GM18505 (cell line): ENCODE measurements around the gene KCNS3.

Experiments
- ATAC-seq: cut with Tn5 transposase; IDR thresholded peaks from one replicate; pipeline ENCODE4 v1.9.1; 2021; ENCODE audit not compliant: unreplicated experiment
- POLR2A ChIP-seq: IDR thresholded peaks from 4 replicates; pipeline ENCODE4 v1.6.1; 2011; ENCODE audit warnings: borderline replicate concordance; ENCODE audit not compliant: insufficient read depth, insufficient read length; ENCODE audit errors: extremely low read depth

Gene KCNS3, protein sequence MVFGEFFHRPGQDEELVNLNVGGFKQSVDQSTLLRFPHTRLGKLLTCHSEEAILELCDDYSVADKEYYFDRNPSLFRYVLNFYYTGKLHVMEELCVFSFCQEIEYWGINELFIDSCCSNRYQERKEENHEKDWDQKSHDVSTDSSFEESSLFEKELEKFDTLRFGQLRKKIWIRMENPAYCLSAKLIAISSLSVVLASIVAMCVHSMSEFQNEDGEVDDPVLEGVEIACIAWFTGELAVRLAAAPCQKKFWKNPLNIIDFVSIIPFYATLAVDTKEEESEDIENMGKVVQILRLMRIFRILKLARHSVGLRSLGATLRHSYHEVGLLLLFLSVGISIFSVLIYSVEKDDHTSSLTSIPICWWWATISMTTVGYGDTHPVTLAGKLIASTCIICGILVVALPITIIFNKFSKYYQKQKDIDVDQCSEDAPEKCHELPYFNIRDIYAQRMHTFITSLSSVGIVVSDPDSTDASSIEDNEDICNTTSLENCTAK

DNA sequence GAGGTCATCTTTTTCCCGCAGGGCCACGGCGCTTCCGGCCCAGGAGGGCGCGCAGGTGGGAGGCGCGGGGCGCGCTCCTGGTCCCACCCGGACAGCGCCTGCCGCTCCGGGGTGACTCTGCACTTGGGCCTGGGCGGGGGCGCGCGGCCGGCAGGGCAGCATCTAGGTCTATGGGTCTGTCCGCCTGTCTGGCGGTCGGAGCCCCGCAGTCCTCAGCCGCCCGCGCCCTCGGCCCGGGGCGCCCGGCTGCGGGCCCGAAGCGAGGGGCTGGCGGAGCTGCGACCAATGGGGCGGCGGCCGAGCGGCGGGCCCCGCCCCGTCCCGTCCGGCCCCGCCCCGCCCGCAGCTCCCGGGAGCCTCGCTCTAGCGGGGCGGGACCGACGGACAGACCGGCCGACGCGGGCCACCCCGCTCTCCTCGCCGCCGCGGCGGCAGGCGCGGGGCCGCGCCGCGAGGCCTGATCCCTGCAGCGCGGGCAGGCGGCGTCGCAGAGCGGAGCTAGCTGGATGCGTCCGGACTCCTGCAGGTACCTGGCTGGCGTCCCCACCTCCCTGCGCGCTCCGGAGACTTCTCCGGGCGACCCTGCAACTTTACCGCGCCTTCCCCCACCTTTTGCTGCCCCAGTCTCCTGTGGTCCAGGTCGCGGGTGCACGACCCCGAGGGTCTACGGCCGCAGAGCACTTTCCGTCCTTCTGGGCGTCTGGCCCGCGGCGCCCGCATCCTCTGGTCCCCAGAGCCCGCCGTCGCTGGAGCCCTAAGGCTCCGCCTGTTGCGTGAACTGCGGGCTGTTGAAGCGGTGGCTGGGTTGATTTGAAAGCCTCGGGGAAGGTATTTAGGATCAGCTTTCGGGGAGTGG is at the start of gene KCNS3:
TSS of gene KCNS3 (plus strand) at position 387 of the 856 bp plus-strand sequence. CDS start 52,342 bp downstream, outside the sequence.
- ATAC-seq, result peak; percentile 82
- no peak for TF ChIP-seq POLR2A

DNA sequence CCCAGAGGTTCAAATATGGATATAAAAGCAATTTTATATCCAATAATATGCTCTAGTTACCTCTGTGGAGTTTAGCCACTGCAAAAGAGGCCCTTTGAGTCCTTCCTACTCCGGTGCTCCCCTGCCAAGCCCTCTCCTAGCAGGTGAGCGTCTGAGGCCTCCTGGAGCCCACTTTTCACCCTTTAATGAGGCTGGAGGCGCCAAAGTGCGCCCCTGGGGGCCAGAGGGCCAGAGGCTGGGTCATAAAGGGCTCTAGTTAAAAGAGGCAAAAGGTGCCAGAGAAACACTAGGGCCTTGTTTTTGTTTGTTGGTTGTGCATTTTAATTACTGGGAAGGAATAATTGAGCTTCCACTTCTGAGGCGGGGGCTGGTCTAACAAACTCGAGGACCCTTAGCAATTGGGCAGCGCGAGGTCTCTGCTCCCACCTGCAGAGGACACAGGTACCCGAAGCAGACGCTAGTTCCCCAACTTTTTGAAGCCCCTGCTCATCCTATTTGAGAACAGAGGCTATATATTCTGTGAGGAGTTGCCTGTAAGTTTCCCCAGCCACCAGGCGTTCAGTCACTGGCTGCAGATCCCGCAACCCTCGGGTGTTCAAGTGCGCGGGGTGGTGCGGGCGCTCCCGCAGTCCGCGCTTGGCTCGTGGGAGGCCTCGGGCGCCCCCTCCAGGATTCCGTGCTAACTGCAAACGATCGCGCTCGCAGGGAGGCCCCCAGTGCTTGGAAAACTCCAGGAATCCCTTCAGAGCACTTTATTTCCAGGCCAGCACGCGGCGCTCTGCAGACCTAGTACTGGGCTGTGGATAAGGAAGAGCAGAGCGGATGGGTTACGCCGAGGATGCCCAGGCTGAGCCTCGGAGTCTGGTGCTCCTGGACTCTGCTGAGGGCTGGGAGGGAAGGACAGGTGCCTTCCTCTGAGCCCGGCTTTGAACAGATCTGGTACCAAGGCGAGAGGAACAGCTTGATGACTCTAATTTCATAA is 48.1 kb upstream of the KCNS3 start:
- no peak for TF ChIP-seq POLR2A
- ATAC-seq, result peak; percentile 93

DNA sequence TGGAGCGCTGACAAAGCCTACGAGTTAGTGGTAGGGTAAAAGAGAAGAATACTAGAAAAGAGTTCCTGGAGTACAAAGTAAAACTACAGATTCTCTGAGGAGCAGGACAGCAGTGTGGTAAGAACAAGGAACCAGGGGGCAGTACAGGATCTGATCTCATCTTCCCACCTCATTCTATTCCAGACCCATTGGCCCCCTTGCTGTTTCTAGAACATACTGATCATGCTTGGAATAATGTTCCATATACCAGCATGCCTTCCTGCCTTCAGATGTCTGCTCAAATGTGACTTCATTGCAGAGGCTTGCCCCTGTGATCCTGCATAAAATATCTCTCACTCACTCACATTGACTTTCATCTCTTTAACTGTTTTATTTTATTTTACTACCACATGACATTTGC is 43.0 kb upstream of the KCNS3 start:
- no peak for ATAC-seq
- TF ChIP-seq POLR2A, result no peak

DNA sequence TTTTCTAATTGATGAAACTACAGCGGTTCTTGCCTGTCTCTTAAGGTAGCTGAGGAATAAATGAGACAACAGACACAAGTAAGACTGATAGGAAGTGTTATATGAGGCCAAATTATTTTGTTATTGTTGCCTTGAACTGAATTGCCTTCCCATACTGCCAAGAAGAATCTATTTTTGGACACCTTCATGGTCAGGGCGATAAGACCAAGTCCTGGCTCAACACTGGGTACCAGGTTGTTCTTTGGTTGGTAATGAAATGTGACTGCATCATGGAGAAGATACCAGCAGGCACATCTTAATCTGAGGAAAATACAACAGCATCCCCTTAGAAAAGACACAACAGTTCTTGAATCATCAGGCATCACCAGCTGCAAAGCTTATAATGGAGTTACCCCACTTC is 38.5 kb upstream of the KCNS3 start:
- TF ChIP-seq POLR2A, result no peak
- ATAC-seq, result no peak

DNA sequence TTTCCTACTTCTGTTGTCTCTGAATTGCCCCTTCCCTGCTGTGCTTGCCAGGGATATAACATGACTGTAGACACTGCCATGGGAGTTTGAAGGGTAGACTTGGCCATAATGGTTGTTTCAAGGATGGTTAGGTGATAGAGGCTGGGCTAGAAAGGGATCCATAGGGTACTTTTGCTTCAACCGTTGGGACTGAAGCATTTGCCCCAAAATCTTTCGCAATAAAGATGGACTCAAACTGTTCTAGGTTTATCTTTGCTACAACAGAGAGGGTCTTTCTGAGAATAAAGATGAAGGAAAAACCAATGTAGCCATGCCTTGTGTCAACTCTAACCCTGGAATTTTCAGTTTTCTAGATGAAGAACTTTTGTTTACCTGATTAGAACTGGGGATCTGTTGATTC is 35.0 kb upstream of the KCNS3 start:
- no peak for TF ChIP-seq POLR2A
- no peak for ATAC-seq

DNA sequence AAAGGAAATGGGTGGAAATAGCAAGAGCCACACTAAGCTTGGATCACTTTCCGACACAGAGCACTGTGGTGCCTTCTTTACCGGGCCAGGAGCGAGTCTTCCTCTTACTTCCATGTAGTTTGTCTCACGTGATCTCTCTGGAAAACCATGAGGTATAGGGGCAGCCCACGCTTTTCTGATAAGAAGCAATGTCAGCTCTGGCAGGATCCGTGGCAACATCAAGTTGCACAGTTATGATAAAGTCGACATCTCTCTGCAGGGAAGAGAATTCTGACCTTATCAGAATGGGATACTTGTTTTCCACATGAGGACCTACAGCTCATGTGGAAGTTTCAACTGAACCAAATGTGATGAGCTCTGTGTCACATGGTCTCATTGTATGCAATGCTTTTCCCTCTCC is 32.7 kb upstream of the KCNS3 start:
- no peak for TF ChIP-seq POLR2A
- no peak for ATAC-seq

DNA sequence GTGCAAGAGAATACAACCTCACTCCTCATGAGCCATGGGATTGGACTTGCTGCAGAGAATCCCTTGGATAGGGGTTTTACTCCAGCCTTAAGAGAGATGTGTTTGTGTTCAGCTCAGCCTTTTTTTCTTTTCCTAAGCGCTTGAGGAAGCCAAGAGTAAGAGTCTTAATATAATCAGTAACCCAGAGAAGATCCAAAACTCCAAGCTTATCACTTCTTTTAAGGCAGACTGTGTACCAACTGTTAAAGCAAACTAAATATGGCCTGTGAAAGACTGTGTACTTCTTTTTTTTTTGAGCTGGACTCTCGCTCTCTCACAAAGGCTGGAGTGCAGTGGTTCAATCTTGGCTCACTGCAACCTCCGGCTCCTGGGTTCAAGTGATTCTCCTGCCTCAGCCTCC is 31.8 kb upstream of the KCNS3 start:
- ATAC-seq, result no peak
- no peak for TF ChIP-seq POLR2A

DNA sequence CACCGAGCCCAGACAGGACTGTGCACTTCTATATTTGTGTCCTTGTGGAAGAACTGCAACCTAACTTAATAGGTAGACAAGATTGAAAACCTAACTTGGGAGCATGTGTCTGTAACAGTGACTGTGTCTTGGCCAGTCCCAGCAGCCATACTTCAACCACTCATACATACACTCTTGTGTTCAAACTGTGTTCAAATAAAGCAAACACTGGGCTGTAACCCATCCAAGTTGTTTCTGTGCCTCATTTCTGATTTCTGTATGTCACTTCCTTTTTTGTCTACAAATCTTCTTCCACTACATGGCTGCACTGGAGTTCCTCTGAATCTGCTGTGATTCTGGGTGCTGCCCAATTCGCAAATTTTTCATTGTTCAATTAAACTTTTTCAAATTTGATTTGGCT is 31.2 kb upstream of the KCNS3 start:
- TF ChIP-seq POLR2A, result no peak
- no peak for ATAC-seq

DNA sequence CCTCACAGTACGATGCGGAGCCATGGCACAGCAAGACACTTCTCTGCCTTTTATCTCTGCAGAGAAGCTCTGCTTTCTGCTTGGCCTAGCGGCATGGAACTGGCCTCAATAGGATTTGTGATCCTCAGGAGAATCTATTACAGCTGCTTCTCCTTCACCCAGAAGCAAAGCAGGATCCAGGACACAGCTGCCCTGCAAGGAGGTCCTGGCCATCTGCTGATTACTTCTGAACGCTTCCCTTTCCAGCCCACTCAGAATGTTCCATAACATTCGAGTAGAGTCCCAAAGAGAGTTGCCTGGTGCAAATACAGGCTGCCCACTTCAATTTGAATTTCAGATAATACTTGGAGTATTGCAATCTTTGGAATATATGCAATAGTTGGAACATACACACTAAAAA is 29.2 kb upstream of the KCNS3 start:
- no peak for TF ChIP-seq POLR2A
- no peak for ATAC-seq

DNA sequence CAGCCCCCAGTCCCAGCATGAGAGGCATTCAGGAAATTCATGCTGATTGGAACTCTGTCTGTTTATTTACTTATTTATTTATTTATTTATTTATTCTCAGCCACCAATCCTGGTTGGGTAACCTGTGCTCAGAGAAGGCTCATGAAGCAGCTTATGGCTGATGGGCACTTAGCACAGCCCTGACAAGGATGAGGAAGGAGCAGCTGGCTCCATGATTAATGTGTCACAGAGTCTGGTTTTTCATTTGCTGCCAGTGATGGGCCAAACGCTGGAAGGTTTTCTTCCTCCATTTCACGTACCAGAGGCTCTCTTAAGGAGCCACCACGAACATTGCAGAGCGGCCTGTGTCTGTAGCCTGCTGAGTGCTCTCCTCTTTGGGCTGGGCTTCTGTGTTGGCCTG is 28.3 kb upstream of the KCNS3 start:
- ATAC-seq, result no peak

DNA sequence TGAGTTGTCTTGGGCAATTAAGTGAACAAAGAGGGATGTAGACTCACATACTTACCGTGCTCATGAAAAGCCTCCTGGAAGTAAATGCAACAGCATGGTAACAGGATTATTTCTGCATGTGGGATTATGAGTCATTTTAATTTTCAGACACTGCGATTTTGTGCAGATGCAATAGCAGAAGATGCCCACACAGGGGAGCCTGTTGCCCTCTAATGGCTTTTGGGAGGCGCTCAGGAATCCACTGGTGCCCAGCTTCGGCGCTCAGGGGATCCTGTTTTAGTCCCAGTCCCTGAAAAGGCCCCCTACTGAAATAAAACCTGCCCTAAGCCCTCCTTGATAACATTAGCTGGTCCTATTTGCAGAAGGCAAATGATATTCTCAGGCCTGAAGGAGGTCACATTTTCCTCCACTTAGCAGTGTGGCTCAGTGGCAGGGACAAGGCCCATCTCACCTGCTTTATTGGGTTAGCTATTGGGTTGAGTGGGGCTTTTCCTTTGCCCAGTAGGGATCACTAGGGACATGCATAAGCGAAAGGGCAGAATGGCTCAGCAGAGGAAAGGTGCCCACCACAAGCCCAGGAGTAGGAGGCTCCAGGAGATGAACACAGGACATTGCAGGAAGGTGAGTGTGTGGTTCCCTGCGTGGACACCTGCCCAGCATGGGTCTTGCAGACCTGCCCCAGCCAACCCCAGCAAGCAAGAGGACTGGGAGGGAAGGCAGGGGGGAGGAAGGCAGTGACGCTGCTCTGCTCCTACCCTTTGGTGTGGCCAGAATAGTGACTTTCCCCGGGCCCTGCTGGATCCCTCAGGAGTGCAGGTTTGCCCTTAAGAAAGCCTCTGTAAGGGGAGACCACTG is 26.5 kb upstream of the KCNS3 start:
- TF ChIP-seq POLR2A, result no peak
- ATAC-seq, result peak; percentile 87

More for the DNA sequence above, 28.3 kb upstream of the KCNS3 start:
- TF ChIP-seq POLR2A, result no peak

DNA sequence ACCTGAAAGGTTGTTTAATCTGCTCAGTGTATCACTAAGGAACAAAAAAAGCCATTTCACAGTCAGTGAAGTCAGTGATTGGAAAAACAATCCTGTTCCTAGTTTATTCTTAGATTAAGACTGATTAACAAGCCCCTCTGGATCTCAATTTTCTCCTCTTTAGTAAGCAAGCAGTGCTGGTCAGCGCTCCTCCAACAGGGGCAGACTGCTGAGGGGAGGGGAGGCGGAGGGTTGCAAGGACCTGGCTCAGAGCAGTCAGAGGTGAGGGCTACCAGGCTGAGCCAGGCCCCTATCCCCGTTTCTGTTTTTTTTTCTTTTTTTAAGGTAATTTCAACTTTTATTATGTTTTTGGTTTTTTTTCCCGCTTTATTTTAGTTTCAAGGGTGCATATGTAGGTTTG is 24.7 kb upstream of the KCNS3 start:
- TF ChIP-seq POLR2A, result no peak
- no peak for ATAC-seq

DNA sequence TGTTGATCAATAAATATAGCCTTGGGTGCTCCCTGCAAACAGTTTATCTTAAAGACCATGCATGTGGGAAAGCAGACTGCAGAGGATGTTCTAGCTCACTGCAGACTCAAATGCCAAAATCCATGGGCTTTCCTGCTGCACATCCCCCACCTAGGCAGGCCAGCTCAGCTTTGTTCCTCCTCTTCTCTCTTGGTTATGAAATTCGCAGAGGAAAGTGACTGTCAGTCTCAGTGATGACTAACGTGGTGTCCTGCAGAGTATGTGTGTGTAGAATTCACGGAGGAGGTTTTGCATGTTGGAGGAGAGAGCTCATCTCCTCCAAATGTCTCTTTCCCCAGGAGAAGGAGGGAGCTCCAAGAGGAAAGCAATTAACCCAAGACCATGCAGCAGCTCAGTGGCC is 21.4 kb upstream of the KCNS3 start:
- ATAC-seq, result no peak
- no peak for TF ChIP-seq POLR2A

DNA sequence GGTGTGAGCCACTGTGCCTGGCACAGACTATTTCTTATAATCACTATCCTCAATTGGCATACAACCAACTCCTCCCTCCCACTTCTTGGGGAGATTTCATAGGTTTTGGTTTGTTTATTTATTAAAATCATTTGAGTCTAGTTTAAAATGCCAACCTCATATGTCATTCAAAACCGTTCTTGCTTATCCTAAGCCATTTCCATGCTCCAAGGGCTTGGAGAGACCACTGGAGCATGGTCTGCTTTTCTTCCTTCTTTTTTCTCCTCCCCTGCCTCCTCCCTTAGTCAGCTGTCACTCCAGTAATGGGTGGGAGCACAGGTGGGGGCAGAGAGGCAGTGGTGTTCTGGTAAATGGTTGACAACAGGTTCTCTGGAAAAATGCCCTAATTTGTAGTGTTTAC is 20.4 kb upstream of the KCNS3 start:
- TF ChIP-seq POLR2A, result no peak
- no peak for ATAC-seq
